Smooth muscle cell (in vitro differentiated cells): ENCODE data around the gene CHD9NB. TPM values are rescaled to one million over a fixed set of nuclear protein-coding genes. Genes with fewer than 3 reads are reported as not detected.

Experiments
- DNase-seq: peaks from one replicate; lab custom pipeline; 2025; ENCODE audit not compliant: unreplicated experiment; lab: John Stamatoyannopoulos, UW
- H2AFZ ChIP-seq: fragments of 200-600 bp; sonication (generic); 2 replicates; pipeline ENCODE4 v1.6.0; 2016; ENCODE audit warnings: antibody characterized with exemption, low read depth, mild to moderate bottlenecking
- H3F3A ChIP-seq: fragments of 200-600 bp; sonication (generic); 2 replicates; pipeline ENCODE4 v1.6.0; 2017; ENCODE audit warnings: antibody characterized with exemption, low read depth
- H3K27ac ChIP-seq: fragments of 200-600 bp; sonication (generic); 2 replicates; pipeline ENCODE4 v1.5.1; 2016; ENCODE audit warnings: low read depth, mild to moderate bottlenecking
- H3K27me3 ChIP-seq: fragments of 200-600 bp; sonication (generic); 2 replicates; pipeline ENCODE4 v1.6.1; 2016; ENCODE audit warnings: low read depth, mild to moderate bottlenecking
- H3K36me3 ChIP-seq: fragments of 200-600 bp; sonication (generic); 2 replicates; pipeline ENCODE4 v1.5.1; 2016; ENCODE audit warnings: low read depth
- H3K4me1 ChIP-seq: fragments of 200-600 bp; sonication (generic); 2 replicates; pipeline ENCODE4 v1.5.1; 2016; ENCODE audit warnings: low read depth
- H3K4me2 ChIP-seq: fragments of 200-600 bp; sonication (generic); 2 replicates; pipeline ENCODE4 v1.6.0; 2016; ENCODE audit warnings: mild to moderate bottlenecking
- H3K4me3 ChIP-seq: fragments of 200-600 bp; sonication (generic); 2 replicates; pipeline ENCODE4 v1.5.1; 2016; ENCODE audit warnings: mild to moderate bottlenecking
- H3K79me2 ChIP-seq: fragments of 200-600 bp; sonication (generic); 2 replicates; pipeline ENCODE4 v1.6.0; 2016; ENCODE audit warnings: low read depth, mild to moderate bottlenecking
- H3K9ac ChIP-seq: fragments of 200-600 bp; sonication (generic); 2 replicates; pipeline ENCODE4 v1.6.0; 2016; ENCODE audit warnings: low read depth
- H3K9me3 ChIP-seq: fragments of 200-600 bp; sonication (generic); replicated peaks from 2 replicates; pipeline ENCODE4 v1.5.1; 2016; ENCODE audit warnings: low read depth
- H4K20me1 ChIP-seq: fragments of 200-600 bp; sonication (generic); 2 replicates; pipeline ENCODE4 v1.6.0; 2016; ENCODE audit warnings: low read depth
- WGBS: methylation state at CpG from one replicate; pipeline ENCODE4 v1.1.7; 2016; ENCODE audit warnings: low lambda C conversion rate; 5-methylcytosine and 5-hydroxymethylcytosine counted together
- polyA plus RNA-seq: library from polyadenylated mRNA; unstranded; fragments of >200 nt; fragmentation: Nextera tagmentation; extraction: Ambion mirVana; gene quantifications from 2 replicates; pipeline ENCODE4 v1.2.1, GENCODE V29; 2016
- total RNA-seq: library from RNA; depleted of rRNA; stranded (reverse); fragments of >200 nt; gene quantifications from 2 replicates; pipeline ENCODE4 v1.2.3, GENCODE V29; 2014
- TF ChIP-seq, protein P1 (sequence below): fragments of 200-600 bp; sonication (generic); IDR thresholded peaks from 2 replicates; pipeline ENCODE4 v1.5.1; 2017; ENCODE audit warnings: borderline replicate concordance, mild to moderate bottlenecking, antibody characterized with exemption; ENCODE audit not compliant: insufficient read depth, poor library complexity, severe bottlenecking

The CHD9NB gene
- total and polyA plus RNA-seq, 2 experiments from 2014 or later: not detected

DNA sequence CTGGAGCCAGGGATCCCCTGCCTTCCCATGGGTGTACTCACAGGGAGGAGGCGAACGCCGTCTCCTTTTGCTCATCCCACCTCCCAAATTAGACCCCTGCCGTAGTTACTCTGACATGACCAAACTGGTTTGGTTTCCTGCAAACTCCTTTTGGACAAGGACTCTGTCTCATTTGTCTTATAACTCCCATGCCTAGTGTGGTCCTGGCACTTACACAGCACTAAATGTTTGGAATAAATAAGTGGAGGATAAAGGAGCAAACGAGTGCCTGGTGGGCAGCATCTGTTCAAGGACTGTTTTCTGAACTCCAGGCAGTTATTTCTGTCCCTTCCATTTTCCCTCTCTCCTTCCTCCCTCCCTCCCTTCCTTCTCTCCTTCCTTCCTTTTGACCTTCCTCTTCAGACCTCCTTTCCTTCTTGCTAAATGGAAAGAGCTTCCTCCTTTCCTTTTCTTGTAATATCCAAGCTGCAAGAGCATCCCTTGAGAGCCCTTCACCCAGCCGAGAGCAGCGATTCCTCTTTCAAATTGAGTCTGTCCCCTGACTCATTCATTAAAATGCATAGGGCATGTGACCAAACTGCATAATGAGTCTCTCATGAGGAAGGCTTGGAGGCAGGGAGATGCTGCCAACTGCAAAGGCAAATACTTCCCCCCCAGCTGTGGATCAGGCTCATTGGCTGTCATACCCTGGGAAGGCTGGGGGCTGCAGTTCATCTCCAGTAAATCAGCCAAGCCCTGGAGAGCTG is 38.9 kb upstream of the CHD9NB start:
- 36% methylated on average over 7 of the region's 7 CpGs for WGBS
- no peak for DNase-seq
- Histone ChIP-seq H3K36me3 (no peaks in the 10 kb centered on the region), H3K4me3 (no peak overlapping the region), H3K9me3 (no peaks in the 10 kb centered on the region), H3K79me2 (peaks cover 40% of the 10 kb centered on the region), H2AFZ (no peak overlapping the region), H3K27ac (peak overlapping the region; percentile 86), H3K27me3 (no peaks in the 10 kb centered on the region), H4K20me1 (no peaks in the 10 kb centered on the region), H3K4me2 (peak overlapping the region; percentile 73), H3K9ac (peak overlapping the region; percentile 43), H3F3A (peaks cover 15% of the 10 kb centered on the region), H3K4me1 (peaks cover 27% of the 10 kb centered on the region)
- TF ChIP-seq, protein P1, sequence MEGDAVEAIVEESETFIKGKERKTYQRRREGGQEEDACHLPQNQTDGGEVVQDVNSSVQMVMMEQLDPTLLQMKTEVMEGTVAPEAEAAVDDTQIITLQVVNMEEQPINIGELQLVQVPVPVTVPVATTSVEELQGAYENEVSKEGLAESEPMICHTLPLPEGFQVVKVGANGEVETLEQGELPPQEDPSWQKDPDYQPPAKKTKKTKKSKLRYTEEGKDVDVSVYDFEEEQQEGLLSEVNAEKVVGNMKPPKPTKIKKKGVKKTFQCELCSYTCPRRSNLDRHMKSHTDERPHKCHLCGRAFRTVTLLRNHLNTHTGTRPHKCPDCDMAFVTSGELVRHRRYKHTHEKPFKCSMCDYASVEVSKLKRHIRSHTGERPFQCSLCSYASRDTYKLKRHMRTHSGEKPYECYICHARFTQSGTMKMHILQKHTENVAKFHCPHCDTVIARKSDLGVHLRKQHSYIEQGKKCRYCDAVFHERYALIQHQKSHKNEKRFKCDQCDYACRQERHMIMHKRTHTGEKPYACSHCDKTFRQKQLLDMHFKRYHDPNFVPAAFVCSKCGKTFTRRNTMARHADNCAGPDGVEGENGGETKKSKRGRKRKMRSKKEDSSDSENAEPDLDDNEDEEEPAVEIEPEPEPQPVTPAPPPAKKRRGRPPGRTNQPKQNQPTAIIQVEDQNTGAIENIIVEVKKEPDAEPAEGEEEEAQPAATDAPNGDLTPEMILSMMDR: no peak

- Histone ChIP-seq H3K9ac (peak overlapping the region; percentile 43), H3K4me2 (peak overlapping the region; percentile 73), H3K4me3 (no peak overlapping the region), H3F3A (peaks cover 21% of the 10 kb centered on the region), H3K9me3 (no peaks in the 10 kb centered on the region), H2AFZ (no peak overlapping the region), H3K4me1 (peaks cover 29% of the 10 kb centered on the region), H3K27me3 (no peaks in the 10 kb centered on the region), H3K27ac (peak overlapping the region; percentile 86), H3K36me3 (no peaks in the 10 kb centered on the region), H3K79me2 (peaks cover 34% of the 10 kb centered on the region), H4K20me1 (no peaks in the 10 kb centered on the region)
- DNase-seq: no peak
- WGBS: 28% methylated on average over 13 of the region's 13 CpGs
- TF ChIP-seq, protein P1: no peak
These were observed 38.1 kb upstream of the CHD9NB start for GRCh38 chr16:53090591-53091411.

- TF ChIP-seq, protein P1: no peak
- Histone ChIP-seq H3K9ac (peak overlapping the region; percentile 43), H3K4me3 (no peak overlapping the region), H3K4me1 (peaks cover 33% of the 10 kb centered on the region), H2AFZ (no peak overlapping the region), H3K36me3 (no peaks in the 10 kb centered on the region), H3K27ac (peak overlapping the region; percentile 86), H3F3A (peaks cover 27% of the 10 kb centered on the region), H3K9me3 (no peaks in the 10 kb centered on the region), H3K79me2 (peaks cover 29% of the 10 kb centered on the region), H4K20me1 (no peaks in the 10 kb centered on the region), H3K4me2 (peak overlapping the region; percentile 73), H3K27me3 (no peaks in the 10 kb centered on the region)
- no peak for DNase-seq
- WGBS: 67% methylated on average over 5 of the region's 5 CpGs
These were observed 37.5 kb upstream of the CHD9NB start for GRCh38 chr16:53090286-53090590.
